PFSK-1 (cell line): ENCODE results near the gene MS4A15.

Experiments used
- FOXP2 ChIP-seq: optimal IDR thresholded peaks from 2 replicates; pipeline ENCODE3; 2011; ENCODE audit warnings: borderline replicate concordance, control low read depth, inconsistent platforms; ENCODE audit not compliant: insufficient read depth; ENCODE audit errors: extremely low read length, extremely low read depth
- POLR2AphosphoS5 ChIP-seq: IDR thresholded peaks from 2 replicates; pipeline ENCODE4 v1.6.1; 2012; ENCODE audit warnings: low read depth, mild to moderate bottlenecking, control low read depth, low read length, moderate library complexity
- REST ChIP-seq, 2 experiments: IDR thresholded peaks; 2 replicates each; pipeline versions ENCODE4 v1.6.1 to v1.8.0; 2011 to 2012; ENCODE audit warnings: low read depth in 2 of 2, low read length in 2 of 2, control low read depth in 1 of 2, inconsistent platforms in 1 of 2, mild to moderate bottlenecking in 1 of 2, moderate library complexity in 1 of 2; ENCODE audit not compliant: insufficient read depth in 1 of 2
- SIN3A ChIP-seq: IDR thresholded peaks from 2 replicates; pipeline ENCODE4 v1.6.1; 2012; ENCODE audit warnings: mild to moderate bottlenecking, low read length, moderate library complexity, borderline replicate concordance; ENCODE audit not compliant: insufficient read depth
- TAF1 ChIP-seq: IDR thresholded peaks from 2 replicates; pipeline ENCODE4 v1.6.1; 2012; ENCODE audit warnings: low read length, control low read depth, borderline replicate concordance; ENCODE audit not compliant: insufficient read depth

MS4A15 gene

DNA sequence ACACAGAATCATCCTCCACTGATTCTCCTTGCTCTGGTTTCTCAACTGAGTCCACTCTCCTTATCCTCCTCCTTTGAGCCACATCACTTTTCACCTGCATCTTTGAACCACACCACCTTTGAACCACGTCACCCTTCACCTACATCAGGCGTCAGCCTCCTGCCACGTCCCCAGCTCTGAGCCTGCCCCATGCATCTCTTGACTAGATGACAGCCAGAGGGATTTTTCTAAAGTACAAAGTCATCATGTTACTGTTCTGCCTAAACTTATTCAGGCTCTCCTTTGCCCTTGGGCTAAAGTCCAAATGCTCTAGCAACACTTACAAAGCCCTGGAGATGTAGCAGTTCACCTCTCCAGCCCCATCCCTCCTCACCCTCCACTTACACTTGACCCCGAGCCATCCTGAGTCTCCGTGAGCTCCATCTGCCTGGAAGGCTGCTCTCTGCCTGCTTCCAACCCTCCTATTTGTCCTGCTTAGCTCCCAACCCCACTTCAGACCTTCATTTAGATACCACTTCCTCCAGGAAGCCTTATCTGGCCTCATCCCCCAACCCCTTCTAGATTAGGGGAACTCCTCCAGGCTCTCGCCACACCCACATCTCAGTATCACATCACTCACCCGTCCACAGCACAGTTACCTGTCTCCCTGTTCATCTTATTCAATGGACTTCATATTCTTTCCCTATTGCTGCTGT, 24.8 kb downstream of the MS4A15 start:
- TF ChIP-seq POLR2AphosphoS5, result no peak
- no peak for TF ChIP-seq REST (IDR thresholded peaks at IDR 0.05; ENCODE audit: insufficient read depth in 1 of 2, low read depth in 2 of 2, low read length in 2 of 2)
- no peak for TF ChIP-seq SIN3A
- no peak for TF ChIP-seq TAF1
- TF ChIP-seq FOXP2, result no peak

- TF ChIP-seq REST (IDR thresholded peaks at IDR 0.05; ENCODE audit: insufficient read depth in 1 of 2, low read depth in 2 of 2, low read length in 2 of 2), result no peak
- no peak for TF ChIP-seq SIN3A
- TF ChIP-seq FOXP2, result no peak
Observed at GRCh38 chr11:60781981-60782316, 25.3 kb downstream of the MS4A15 start.

DNA sequence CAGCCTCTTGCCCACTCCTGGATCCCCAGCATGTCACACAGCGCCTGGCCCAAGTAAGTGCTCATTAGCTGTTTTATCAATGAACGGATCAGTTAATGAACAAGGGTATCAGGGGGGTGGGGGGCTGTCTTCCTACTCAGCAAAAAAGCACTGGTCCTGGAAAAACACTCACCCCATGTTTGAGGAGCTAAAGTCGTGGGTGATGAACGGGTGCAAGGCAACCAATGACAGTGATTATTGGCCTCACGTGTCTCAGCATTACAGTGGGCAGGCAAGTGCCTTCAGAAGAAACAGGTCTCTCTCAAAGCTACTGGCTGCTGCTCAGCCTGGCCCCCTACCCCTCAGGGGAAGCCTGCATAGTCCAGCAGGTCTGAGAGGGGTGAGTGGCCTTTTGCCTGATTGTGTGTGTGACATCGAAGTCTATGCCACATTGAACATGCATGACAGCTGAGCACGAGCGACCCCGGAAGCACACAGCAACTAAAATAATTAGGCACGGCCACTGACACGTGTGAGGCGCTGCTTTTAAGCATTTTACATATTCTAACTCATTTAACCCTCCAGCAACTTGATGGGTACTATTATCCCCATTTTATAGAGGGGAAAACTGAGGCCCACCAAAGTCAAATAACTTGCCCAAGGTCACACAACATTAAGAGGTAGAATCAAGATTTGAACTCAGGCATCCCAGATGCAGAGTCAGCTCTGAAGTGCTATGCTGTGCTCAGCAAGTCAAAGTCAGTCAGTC, 25.9 kb downstream of the MS4A15 start:
- no peak for TF ChIP-seq REST (IDR thresholded peaks at IDR 0.05; ENCODE audit: insufficient read depth in 1 of 2, low read depth in 2 of 2, low read length in 2 of 2)
- TF ChIP-seq POLR2AphosphoS5, result no peak

- TF ChIP-seq SIN3A, result no peak
- TF ChIP-seq TAF1, result no peak
- no peak for TF ChIP-seq POLR2AphosphoS5
- TF ChIP-seq FOXP2, result no peak
- no peak for TF ChIP-seq REST (IDR thresholded peaks at IDR 0.05; ENCODE audit: insufficient read depth in 1 of 2, low read depth in 2 of 2, low read length in 2 of 2)
Observed at GRCh38 chr11:60783141-60783484, 26.4 kb downstream of the MS4A15 start.

DNA sequence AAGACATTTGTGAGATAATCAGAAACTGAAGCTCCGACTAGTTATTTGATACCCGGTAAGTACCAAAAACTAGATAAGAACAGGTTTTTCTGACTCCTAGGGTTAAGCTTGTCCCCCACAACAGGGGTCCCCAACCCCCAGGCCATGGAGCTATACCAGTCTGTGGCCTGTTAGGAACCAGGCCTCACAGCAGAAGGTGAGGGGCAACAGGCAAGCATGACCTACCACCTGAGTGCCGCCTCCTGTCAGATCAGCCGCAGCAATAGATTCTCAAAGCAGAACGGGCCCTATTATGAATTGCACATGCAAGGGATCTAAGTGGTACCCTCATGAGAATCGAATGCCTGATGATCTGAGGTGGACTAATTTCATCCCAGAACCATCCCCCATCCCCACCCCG, 27.2 kb downstream of the MS4A15 start:
- TF ChIP-seq REST (IDR thresholded peaks at IDR 0.05; ENCODE audit: insufficient read depth in 1 of 2, low read depth in 2 of 2, low read length in 2 of 2), result no peak
- TF ChIP-seq SIN3A, result no peak
- TF ChIP-seq POLR2AphosphoS5, result no peak
- no peak for TF ChIP-seq FOXP2
- TF ChIP-seq TAF1, result no peak
